H9 (cell line): Measurements from ENCODE around the gene JADE2. TPM values are rescaled to one million over a fixed set of nuclear protein-coding genes. Genes with fewer than 3 reads are reported as not detected.
A peak's percentile ranks its signal among the peaks of the same experiment; 100 is the strongest.

Source experiments
- DNase-seq: peaks from one replicate; pipeline ENCODE4 v3.0.0-alpha.2; 2017
- H2AFZ ChIP-seq: one replicate; pipeline ENCODE4 v1.6.1; 2013; ENCODE audit warnings: mild to moderate bottlenecking, low read length, control low read depth, moderate library complexity
- H2AK5ac ChIP-seq: 2 replicates; pipeline ENCODE4 v1.6.1; 2013; ENCODE audit warnings: low read length, control low read depth, mixed read lengths; ENCODE audit not compliant: insufficient read length
- H2BK120ac ChIP-seq: one replicate; pipeline ENCODE4 v1.6.1; 2013; ENCODE audit warnings: low read depth, mild to moderate bottlenecking, low read length, control low read depth, inconsistent platforms; ENCODE audit not compliant: poor library complexity, severe bottlenecking
- H2BK12ac ChIP-seq: 2 replicates; pipeline ENCODE4 v1.6.1; 2013; ENCODE audit warnings: low read length, control low read depth, mixed read lengths, low read depth; ENCODE audit not compliant: insufficient read length
- H2BK15ac ChIP-seq: 2 replicates; pipeline ENCODE4 v1.6.1; 2013; ENCODE audit warnings: low read depth, low read length, control low read depth
- H2BK20ac ChIP-seq: one replicate; pipeline ENCODE4 v1.6.1; 2013; ENCODE audit warnings: low read depth, mild to moderate bottlenecking, low read length, control low read depth, inconsistent platforms; ENCODE audit not compliant: poor library complexity, severe bottlenecking
- H2BK5ac ChIP-seq: 2 replicates; pipeline ENCODE4 v1.6.1; 2013; ENCODE audit warnings: low read length, control low read depth, mixed read lengths; ENCODE audit not compliant: insufficient read length
- H3K14ac ChIP-seq: 2 replicates; pipeline ENCODE4 v1.6.1; 2013; ENCODE audit warnings: low read length, control low read depth; ENCODE audit not compliant: insufficient read depth
- H3K18ac ChIP-seq: 2 replicates; pipeline ENCODE4 v1.6.1; 2013; ENCODE audit warnings: low read depth, mild to moderate bottlenecking, mixed read lengths, low read length, control low read depth; ENCODE audit not compliant: insufficient read length
- H3K23ac ChIP-seq: 2 replicates; pipeline ENCODE4 v1.6.1; 2013; ENCODE audit warnings: low read length, control low read depth, mixed read lengths, low read depth; ENCODE audit not compliant: insufficient read length
- H3K23me2 ChIP-seq: 2 replicates; pipeline ENCODE4 v1.6.1; 2013; ENCODE audit warnings: low read depth, mild to moderate bottlenecking, mixed read lengths, low read length, control low read depth; ENCODE audit not compliant: insufficient read length, poor library complexity, severe bottlenecking
- H3K27ac ChIP-seq: 2 replicates; pipeline ENCODE4 v1.5.1; 2013; ENCODE audit warnings: low read length, control low read depth, mixed read lengths, low read depth; ENCODE audit not compliant: insufficient read length
- H3K27me3 ChIP-seq: 2 replicates; pipeline ENCODE4 v1.6.1; 2013; ENCODE audit warnings: low read length, control low read depth, inconsistent platforms; ENCODE audit not compliant: insufficient read depth
- H3K4ac ChIP-seq: 2 replicates; pipeline ENCODE4 v1.6.1; 2013; ENCODE audit warnings: low read depth, mild to moderate bottlenecking, control low read depth, inconsistent platforms, low read length, moderate library complexity
- H3K4me1 ChIP-seq: 2 replicates; pipeline ENCODE4 v1.6.1; 2013; ENCODE audit warnings: low read length, control low read depth, inconsistent platforms; ENCODE audit not compliant: insufficient read depth
- H3K4me2 ChIP-seq: 2 replicates; pipeline ENCODE4 v1.6.1; 2013; ENCODE audit warnings: low read length, control low read depth, mixed read lengths; ENCODE audit not compliant: insufficient read length, insufficient read depth
- H3K56ac ChIP-seq: 2 replicates; pipeline ENCODE4 v1.6.1; 2013; ENCODE audit warnings: low read depth, mild to moderate bottlenecking, mixed read lengths, low read length, control low read depth; ENCODE audit not compliant: insufficient read length
- H3K79me1 ChIP-seq: 2 replicates; pipeline ENCODE4 v1.6.1; 2013; ENCODE audit warnings: low read depth, mild to moderate bottlenecking, moderate library complexity, low read length, control low read depth, inconsistent platforms; ENCODE audit not compliant: insufficient read depth, poor library complexity, severe bottlenecking
- H3K79me2 ChIP-seq: 2 replicates; pipeline ENCODE4 v1.6.1; 2013; ENCODE audit warnings: low read length, control low read depth, inconsistent platforms; ENCODE audit not compliant: insufficient read depth
- H3K9ac ChIP-seq: 2 replicates; pipeline ENCODE4 v1.6.1; 2013; ENCODE audit warnings: low read length, control low read depth, mixed read lengths; ENCODE audit not compliant: insufficient read length; ENCODE audit errors: extremely low read depth
- H3K9me3 ChIP-seq: one replicate; pipeline ENCODE4 v1.6.1; 2013; ENCODE audit warnings: low read depth, low read length, inconsistent platforms; ENCODE audit not compliant: control insufficient read depth
- H3T11ph ChIP-seq: one replicate; pipeline ENCODE4 v1.6.1; 2013; ENCODE audit warnings: mild to moderate bottlenecking, low read length, control low read depth, inconsistent platforms
- H4K20me1 ChIP-seq: one replicate; pipeline ENCODE4 v1.6.1; 2013; ENCODE audit not compliant: control insufficient read depth, insufficient read length, insufficient read depth
- H4K5ac ChIP-seq: 2 replicates; pipeline ENCODE4 v1.6.1; 2013; ENCODE audit warnings: low read depth, mild to moderate bottlenecking, mixed read lengths, low read length, control low read depth; ENCODE audit not compliant: insufficient read length
- H4K8ac ChIP-seq: replicated peaks from 2 replicates; pipeline ENCODE4 v1.6.1; 2013; ENCODE audit warnings: low read length, control low read depth, mixed read lengths, low read depth; ENCODE audit not compliant: insufficient read length
- H4K91ac ChIP-seq: 2 replicates; pipeline ENCODE4 v1.6.1; 2013; ENCODE audit warnings: low read depth, mild to moderate bottlenecking, moderate library complexity, mixed read lengths, low read length, control low read depth; ENCODE audit not compliant: insufficient read length
- H3K27ac Mint-ChIP-seq, 3 experiments: 2 replicates in 2 of 3; 3 replicates in 1 of 3; pipeline ENCODE4 v1.8.0; 2020 to 2021; ENCODE audit warnings: mixed read lengths in 3 of 3, mild to moderate bottlenecking in 1 of 3, moderate library complexity in 1 of 3
- H3K27me3 Mint-ChIP-seq: 2 replicates; pipeline ENCODE4 v1.8.0; 2021; ENCODE audit warnings: low read depth, mild to moderate bottlenecking, moderate library complexity, mixed read lengths
- H3K36me3 Mint-ChIP-seq, 3 experiments: 2 replicates in 2 of 3; 3 replicates in 1 of 3; pipeline ENCODE4 v1.8.0; 2020 to 2021; ENCODE audit warnings: low read depth in 3 of 3, mixed read lengths in 3 of 3; ENCODE audit not compliant: insufficient read depth in 1 of 3
- H3K4me1 Mint-ChIP-seq, 2 experiments: 2 replicates each; pipeline ENCODE4 v1.8.0; 2020; ENCODE audit warnings: mixed read lengths in 2 of 2
- H3K4me3 Mint-ChIP-seq, 2 experiments: 2 replicates in 1 of 2; 3 replicates in 1 of 2; pipeline ENCODE4 v1.8.0; 2020 to 2021; ENCODE audit warnings: mild to moderate bottlenecking in 2 of 2, mixed read lengths in 2 of 2, moderate library complexity in 1 of 2
- H3K9me3 Mint-ChIP-seq, 2 experiments: 2 replicates in 1 of 2; 3 replicates in 1 of 2; pipeline ENCODE4 v1.8.0; 2020; ENCODE audit warnings: mild to moderate bottlenecking in 2 of 2, mixed read lengths in 2 of 2, moderate library complexity in 1 of 2
- CTCF ChIP-seq: fragments of 200-600 bp; sonication (generic); conservative IDR thresholded peaks from 3 replicates; pipeline ENCODE4 v1.8.0; 2021; ENCODE audit warnings: antibody characterized with exemption, mild to moderate bottlenecking
- WGBS: extraction: QIAGEN DNeasy Blood & Tissue Kit; methylation state at CpG from one replicate; pipeline ENCODE4 v1.1.7; 2013; ENCODE audit warnings: missing lambda C conversion rate, low lambda C conversion rate, mixed read lengths; ENCODE audit not compliant: insufficient read length; ENCODE audit errors: extremely low coverage; 5-methylcytosine and 5-hydroxymethylcytosine counted together
- total RNA-seq: library from RNA; stranded (reverse); gene quantifications from 2 replicates; pipeline ENCODE4 v1.2.1, GENCODE V29; 2021

The JADE2 gene
- total RNA-seq, 1 experiment from 2014 or later: 99.7 TPM

- Histone ChIP-seq H4K5ac (no peak overlapping the region), H3K4me2 (no peak overlapping the region), H3K79me1 (no peaks in the 10 kb centered on the region), H3K14ac (no peak overlapping the region), H3K23me2 (no peaks in the 10 kb centered on the region), H2AK5ac (no peak overlapping the region), H3T11ph (no peak overlapping the region), H3K9me3 (no peaks in the 10 kb centered on the region), H3K18ac (no peak overlapping the region), H2BK20ac (no peak overlapping the region), H4K20me1 (no peaks in the 10 kb centered on the region), H2BK120ac (no peak overlapping the region), H3K9ac (no peak overlapping the region), H4K8ac (no peak overlapping the region), H3K4ac (no peak overlapping the region), H3K4me1 (no peaks in the 10 kb centered on the region), H2BK15ac (no peak overlapping the region), H3K56ac (no peak overlapping the region), H3K79me2 (no peaks in the 10 kb centered on the region), H3K27me3 (no peaks in the 10 kb centered on the region), H3K27ac (no peak overlapping the region), H3K23ac (no peak overlapping the region), H2BK5ac (no peak overlapping the region), H2BK12ac (no peak overlapping the region), H4K91ac (no peak overlapping the region), H2AFZ (no peak overlapping the region)
- no peaks in the 10 kb centered on the region for H3K4me1 Mint-ChIP-seq
- 0 out of 7 replicates have a peak overlapping the region, but pooled peaks of 1 of the 3 experiments have one; percentile 69 for H3K27ac Mint-ChIP-seq
- H3K9me3 Mint-ChIP-seq: no peaks in the 10 kb centered on the region
- no peaks in the 10 kb centered on the region for H3K27me3 Mint-ChIP-seq
- H3K36me3 Mint-ChIP-seq: peaks cover 24 to 95% (median 72%) of the 10 kb centered on the region in 3 experiments
- 0 out of 5 replicates have a peak overlapping the region, but pooled peaks of 1 of the 2 experiments have one; percentile 26 for H3K4me3 Mint-ChIP-seq
- no peak for TF ChIP-seq CTCF
- DNase-seq: no peak
- WGBS: no CpG with 5 or more reads among the region's 4 CpGs
These were observed 38.9 kb downstream of the JADE2 start for GRCh38 chr5:134564396-134564795.
